Measurements from ENCODE around the gene RET.

RET gene

GRCh38 chr10:43075612-43076003 is 1.3 kb upstream of the RET start:
- no peak for ATAC-seq (ENCODE audit: insufficient read depth, low read depth)
- Histone ChIP-seq H2AFZ (ENCODE audit: low read depth, low read length) (no peak overlapping the region), H3K4me2 (ENCODE audit: insufficient read depth, low read length) (no peak overlapping the region), H4K20me1 (ENCODE audit: insufficient read depth, low read length) (no peaks in the 10 kb centered on the region; the same call in 1 of the 2 replicates), H3K27me3 (ENCODE audit: insufficient read depth, low read length, poor library complexity) (no peaks in the 10 kb centered on the region), H3K4me1 (ENCODE audit: insufficient read depth, low read length) (no peaks in the 10 kb centered on the region), H3K79me2 (ENCODE audit: insufficient read depth, low read length) (no peaks in the 10 kb centered on the region), H3K4me3 (ENCODE audit: low read depth in 1 of 2, low read length in 2 of 2) (no peak overlapping the region), H3K36me3 (ENCODE audit: insufficient read depth, low read length) (no peaks in the 10 kb centered on the region), H3K27ac (ENCODE audit: low read length) (no peak overlapping the region), H3K9ac (ENCODE audit: low read depth, low read length) (no peak overlapping the region), H3K9me3 (ENCODE audit: insufficient read depth, low read length, severe bottlenecking) (no peaks in the 10 kb centered on the region)
- no peak for DNase-seq
- TF ChIP-seq CTCF (IDR thresholded peaks at IDR 0.05; ENCODE audit: borderline replicate concordance, extremely low read depth, low read length, poor library complexity, severe bottlenecking) = peak; percentile 31
- TF ChIP-seq EZH2 (IDR thresholded peaks at IDR 0.05; ENCODE audit: borderline replicate concordance, low read depth, low read length, severe bottlenecking) = no peak

- Histone ChIP-seq H2AFZ (ENCODE audit: low read depth, low read length) (no peak overlapping the region), H4K20me1 (ENCODE audit: insufficient read depth, low read length) (no peaks in the 10 kb centered on the region; the same call in 1 of the 2 replicates), H3K4me1 (ENCODE audit: insufficient read depth, low read length) (no peaks in the 10 kb centered on the region), H3K9me3 (ENCODE audit: insufficient read depth, low read length, severe bottlenecking) (no peaks in the 10 kb centered on the region), H3K27ac (ENCODE audit: low read length) (no peak overlapping the region), H3K4me3 (ENCODE audit: low read depth in 1 of 2, low read length in 2 of 2) (no peak overlapping the region), H3K79me2 (ENCODE audit: insufficient read depth, low read length) (no peaks in the 10 kb centered on the region), H3K36me3 (ENCODE audit: insufficient read depth, low read length) (no peaks in the 10 kb centered on the region), H3K27me3 (ENCODE audit: insufficient read depth, low read length, poor library complexity) (no peaks in the 10 kb centered on the region), H3K4me2 (ENCODE audit: insufficient read depth, low read length) (no peak overlapping the region), H3K9ac (ENCODE audit: low read depth, low read length) (no peak overlapping the region)
- TF ChIP-seq EZH2 (IDR thresholded peaks at IDR 0.05; ENCODE audit: borderline replicate concordance, low read depth, low read length, severe bottlenecking) = no peak
- TF ChIP-seq CTCF (IDR thresholded peaks at IDR 0.05; ENCODE audit: borderline replicate concordance, extremely low read depth, low read length, poor library complexity, severe bottlenecking) = no peak
- no peak for DNase-seq
- no peak for ATAC-seq (ENCODE audit: insufficient read depth, low read depth)
These were observed 476 bp upstream of the RET start for GRCh38 chr10:43076311-43076875.

GRCh38 chr10:43077421-43078171 is 727 bp downstream of the RET start:
- Histone ChIP-seq H3K4me2 (ENCODE audit: insufficient read depth, low read length) (no peak overlapping the region), H3K36me3 (ENCODE audit: insufficient read depth, low read length) (no peaks in the 10 kb centered on the region), H3K9me3 (ENCODE audit: insufficient read depth, low read length, severe bottlenecking) (no peaks in the 10 kb centered on the region), H3K4me1 (ENCODE audit: insufficient read depth, low read length) (no peaks in the 10 kb centered on the region), H4K20me1 (ENCODE audit: insufficient read depth, low read length) (no peaks in the 10 kb centered on the region; the same call in 1 of the 2 replicates), H2AFZ (ENCODE audit: low read depth, low read length) (no peak overlapping the region), H3K27ac (ENCODE audit: low read length) (no peak overlapping the region), H3K27me3 (ENCODE audit: insufficient read depth, low read length, poor library complexity) (no peaks in the 10 kb centered on the region), H3K9ac (ENCODE audit: low read depth, low read length) (no peak overlapping the region), H3K79me2 (ENCODE audit: insufficient read depth, low read length) (no peaks in the 10 kb centered on the region), H3K4me3 (ENCODE audit: low read depth in 1 of 2, low read length in 2 of 2) (no peak overlapping the region)
- TF ChIP-seq CTCF (IDR thresholded peaks at IDR 0.05; ENCODE audit: borderline replicate concordance, extremely low read depth, low read length, poor library complexity, severe bottlenecking) (no peak), EZH2 (IDR thresholded peaks at IDR 0.05; ENCODE audit: borderline replicate concordance, low read depth, low read length, severe bottlenecking) (no peak)
- DNase-seq (no peak), ATAC-seq (ENCODE audit: insufficient read depth, low read depth) (no peak)

All from DND-41 (cell line).